ENCODE results near the gene GABARAP.

Gene GABARAP

GRCh38 chr17:7223375-7223774, 18.9 kb downstream of the GABARAP start:
- no peak for DNase-seq (ENCODE audit: low read depth in 2 of 3, low spot score in 1 of 3)

GRCh38 chr17:7222972-7223292, 19.3 kb downstream of the GABARAP start:
- no peak for DNase-seq (ENCODE audit: low read depth in 2 of 3, low spot score in 1 of 3)

- DNase-seq (ENCODE audit: low read depth in 2 of 3, low spot score in 1 of 3): no peak
Observed at GRCh38 chr17:7222093-7222971, 19.9 kb downstream of the GABARAP start.

GRCh38 chr17:7221278-7222092, 20.8 kb downstream of the GABARAP start:
- no peak for DNase-seq (ENCODE audit: low read depth in 2 of 3, low spot score in 1 of 3)

- peak in 2 of 3 donors; percentile 45 to 47 for DNase-seq (ENCODE audit: low read depth in 2 of 3, low spot score in 1 of 3)
Observed at GRCh38 chr17:7220593-7221277, 21.5 kb downstream of the GABARAP start.

- DNase-seq (ENCODE audit: low read depth in 2 of 3, low spot score in 1 of 3): peak; percentile 71 to 80 (median 74)
Observed at GRCh38 chr17:7219812-7220592, 22.2 kb downstream of the GABARAP start, which contains the start of the genes ACADVL and DLG4. Gene ACADVL, plus strand, starts transcription at chr17:7219938. Its CDS starts 47 bp downstream, at chr17:7219985. Gene DLG4, minus strand, starts transcription at chr17:7219836.

- DNase-seq (ENCODE audit: low read depth in 2 of 3, low spot score in 1 of 3): no peak
Observed at GRCh38 chr17:7219229-7219811, 22.9 kb downstream of the GABARAP start.

- DNase-seq (ENCODE audit: low read depth in 2 of 3, low spot score in 1 of 3): no peak
Observed at GRCh38 chr17:7218758-7219157, 23.5 kb downstream of the GABARAP start.

GRCh38 chr17:7218166-7218565, 24.1 kb downstream of the GABARAP start:
- DNase-seq (ENCODE audit: low read depth in 2 of 3, low spot score in 1 of 3): no peak

- no peak for DNase-seq (ENCODE audit: low read depth in 2 of 3, low spot score in 1 of 3)
Observed at GRCh38 chr17:7217113-7217987, 24.9 kb downstream of the GABARAP start.

- DNase-seq (ENCODE audit: low read depth in 2 of 3, low spot score in 1 of 3): no peak
Observed at GRCh38 chr17:7216242-7217112, 25.8 kb downstream of the GABARAP start.

GRCh38 chr17:7215652-7216180, 26.5 kb downstream of the GABARAP start:
- no peak for DNase-seq (ENCODE audit: low read depth in 2 of 3, low spot score in 1 of 3)

GRCh38 chr17:7215136-7215638, 27.1 kb downstream of the GABARAP start:
- DNase-seq (ENCODE audit: low read depth in 2 of 3, low spot score in 1 of 3): no peak

- DNase-seq (ENCODE audit: low read depth in 2 of 3, low spot score in 1 of 3): peak; percentile 99 to 100 (median 100)
Observed at GRCh38 chr17:7214300-7215135, 27.7 kb downstream of the GABARAP start.

- DNase-seq (ENCODE audit: low read depth in 2 of 3, low spot score in 1 of 3): peak in 2 of 3 donors; percentile 51 to 61
Observed at GRCh38 chr17:7213895-7214299, 28.4 kb downstream of the GABARAP start.

GRCh38 chr17:7211491-7212273, 30.6 kb downstream of the GABARAP start:
- DNase-seq (ENCODE audit: low read depth in 2 of 3, low spot score in 1 of 3): no peak
